ENCODE data around the gene CALHM5. TPM values are rescaled to one million over a fixed set of nuclear protein-coding genes. Genes with fewer than 3 reads are reported as not detected.

The CALHM5 gene
- total RNA-seq, 1 experiment from 2014 or later = 0.05 TPM

GRCh38 chr6:116553451-116553850, 42.0 kb downstream of the CALHM5 start, which contains the start of gene CALHM4:
Gene CALHM4, plus strand, starts transcription at chr6:116553751. Its CDS starts 43 bp downstream, at chr6:116553794.
- H3K9me3 ChIP-seq (ENCODE audit: control insufficient read depth in 1 of 2, insufficient read depth in 1 of 2, low read depth in 1 of 2, low read length in 2 of 2) = no peaks in the 10 kb centered on the region
- H2AFZ ChIP-seq (ENCODE audit: low read depth, low read length, poor library complexity, severe bottlenecking) = no peak within 1 kb of the TSS
- no peak for DNase-seq (ENCODE audit: low read depth, low spot score)
- H3K4me2 ChIP-seq (ENCODE audit: low read length) = no peak within 1 kb of the TSS
- H3K4me1 ChIP-seq (ENCODE audit: control insufficient read depth in 1 of 2, insufficient read depth in 2 of 2, low read length in 2 of 2) = peaks cover 3 to 25% of the 10 kb centered on the region in 2 experiments; a peak in 3 of 4 replicates
- no peaks in the 10 kb centered on the region for H3K79me2 ChIP-seq (ENCODE audit: insufficient read depth, low read length)
- ATAC-seq = no peak
- intact Hi-C loops (cut with micrococcal nuclease) = no loop called here
- H3K9ac ChIP-seq (ENCODE audit: low read length) = no peak within 1 kb of the TSS
- TF ChIP-seq CBX3 (IDR thresholded peaks at IDR 0.05; ENCODE audit: low read depth) = no peak
- TF ChIP-seq EZH2 (IDR thresholded peaks at IDR 0.05) = no peak
- TF ChIP-seq EZH2phosphoT487 (IDR thresholded peaks at IDR 0.05; ENCODE audit: borderline replicate concordance) = no peak
- TF ChIP-seq ZFX (IDR thresholded peaks at IDR 0.05) = no peak
- TF ChIP-seq, protein P1, sequence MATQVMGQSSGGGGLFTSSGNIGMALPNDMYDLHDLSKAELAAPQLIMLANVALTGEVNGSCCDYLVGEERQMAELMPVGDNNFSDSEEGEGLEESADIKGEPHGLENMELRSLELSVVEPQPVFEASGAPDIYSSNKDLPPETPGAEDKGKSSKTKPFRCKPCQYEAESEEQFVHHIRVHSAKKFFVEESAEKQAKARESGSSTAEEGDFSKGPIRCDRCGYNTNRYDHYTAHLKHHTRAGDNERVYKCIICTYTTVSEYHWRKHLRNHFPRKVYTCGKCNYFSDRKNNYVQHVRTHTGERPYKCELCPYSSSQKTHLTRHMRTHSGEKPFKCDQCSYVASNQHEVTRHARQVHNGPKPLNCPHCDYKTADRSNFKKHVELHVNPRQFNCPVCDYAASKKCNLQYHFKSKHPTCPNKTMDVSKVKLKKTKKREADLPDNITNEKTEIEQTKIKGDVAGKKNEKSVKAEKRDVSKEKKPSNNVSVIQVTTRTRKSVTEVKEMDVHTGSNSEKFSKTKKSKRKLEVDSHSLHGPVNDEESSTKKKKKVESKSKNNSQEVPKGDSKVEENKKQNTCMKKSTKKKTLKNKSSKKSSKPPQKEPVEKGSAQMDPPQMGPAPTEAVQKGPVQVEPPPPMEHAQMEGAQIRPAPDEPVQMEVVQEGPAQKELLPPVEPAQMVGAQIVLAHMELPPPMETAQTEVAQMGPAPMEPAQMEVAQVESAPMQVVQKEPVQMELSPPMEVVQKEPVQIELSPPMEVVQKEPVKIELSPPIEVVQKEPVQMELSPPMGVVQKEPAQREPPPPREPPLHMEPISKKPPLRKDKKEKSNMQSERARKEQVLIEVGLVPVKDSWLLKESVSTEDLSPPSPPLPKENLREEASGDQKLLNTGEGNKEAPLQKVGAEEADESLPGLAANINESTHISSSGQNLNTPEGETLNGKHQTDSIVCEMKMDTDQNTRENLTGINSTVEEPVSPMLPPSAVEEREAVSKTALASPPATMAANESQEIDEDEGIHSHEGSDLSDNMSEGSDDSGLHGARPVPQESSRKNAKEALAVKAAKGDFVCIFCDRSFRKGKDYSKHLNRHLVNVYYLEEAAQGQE (IDR thresholded peaks at IDR 0.05; ENCODE audit: low read depth) = no peak
- no peak for TF ChIP-seq ZBTB33 (IDR thresholded peaks at IDR 0.05; ENCODE audit: extremely low read depth, insufficient replicate concordance, low read length)
- no peak for TF ChIP-seq YY1 (IDR thresholded peaks at IDR 0.05; ENCODE audit: extremely low read depth, insufficient replicate concordance, low read depth, low read length)
- no peak for TF ChIP-seq FOSL1 (IDR thresholded peaks at IDR 0.05; ENCODE audit: low read depth)
- no peak for TF ChIP-seq ZNF274 (IDR thresholded peaks at IDR 0.05; ENCODE audit: low read depth, low read length)
- no peak for TF ChIP-seq ATF3 (IDR thresholded peaks at IDR 0.05)
- no peak for TF ChIP-seq SIN3A (IDR thresholded peaks at IDR 0.05; ENCODE audit: low read depth)
- BruUV-seq (replicated peaks) = no TSS peak
- H3K4me3 ChIP-seq (replicated peaks in 1 of 2; ENCODE audit: low read depth in 1 of 2, low read length in 2 of 2) = no peak within 1 kb of the TSS
- ChIA-PET POLR2A (no interaction called here), CTCF (interaction anchor here (0.8 to 1.9 kb wide), 2 partner anchors 18 to 285 kb away, joined by 3 to 8 read pairs; no protein-coding TSS in a partner anchor), RAD21 (ENCODE audit: low non-redundant PET in 1 of 2, low total read pairs in 2 of 2, uncharacterized antibody in 2 of 2, unreplicated experiment in 2 of 2) (no interaction called here)
- H3K27me3 ChIP-seq (ENCODE audit: insufficient read depth, low read length) = no peaks in the 10 kb centered on the region
- no peaks in the 10 kb centered on the region for H3K9me2 ChIP-seq (ENCODE audit: insufficient read depth)
- H3K27ac ChIP-seq (ENCODE audit: low read depth, low read length) = no peak within 1 kb of the TSS
- H3K36me3 ChIP-seq (ENCODE audit: control insufficient read depth in 1 of 2, insufficient read depth in 2 of 2, low read length in 2 of 2) = no peaks in the 10 kb centered on the region
- no peaks in the 10 kb centered on the region for H4K20me1 ChIP-seq (ENCODE audit: insufficient read depth)

Data from HCT116 (cell line).